ENCODE data around the gene MPV17L. TPM values are rescaled to one million over a fixed set of nuclear protein-coding genes. Genes with fewer than 3 reads are reported as not detected.
"Not testable (repeated sequence)": the region's sequence is repeated elsewhere in the genome, so short reads cannot be mapped to it uniquely, and the experiment has no call there.

MPV17L gene
- total and polyA plus RNA-seq, 10 donors, result 0.79 to 9.0 (median 3.6) TPM

GRCh38 chr16:15422222-15422621, 26.7 kb downstream of the MPV17L start:
- TF ChIP-seq POLR2A (IDR thresholded peaks at IDR 0.05) (no peak), CTCF (IDR thresholded peaks at IDR 0.05 in 8 of 11, conservative IDR thresholded peaks at IDR 0.05 in 3 of 11) (no peak), POLR2AphosphoS5 (IDR thresholded peaks at IDR 0.05) (no peak)
- no peaks in the 10 kb centered on the region for H3K4me1 ChIP-seq
- WGBS, 5 donors, result 82 to 94% (median 86%) methylated on average over 8 of the region's 8 CpGs
- H3K36me3 ChIP-seq, result no peaks in the 10 kb centered on the region
- H3K27me3 ChIP-seq (replicated peaks in 1 of 7), result no peaks in the 10 kb centered on the region
- intact Hi-C loops (cut with DNase I; ENCODE audit: low total_unique reads), result no loop called here
- no peak for DNase-seq
- no peak overlapping the region for H3K4me3 ChIP-seq
- H3K27ac ChIP-seq, result no peak overlapping the region
- H3K9me3 ChIP-seq, result no peaks in the 10 kb centered on the region

GRCh38 chr16:15425861-15426260, 30.3 kb downstream of the MPV17L start:
- intact Hi-C loops (cut with DNase I; ENCODE audit: low total_unique reads), result loop anchor here (5.0 kb wide), 1 partner anchor 276 kb away; no protein-coding TSS in a partner anchor
- WGBS, 5 donors, result 83 to 90% (median 88%) methylated on average over 6 of the region's 6 CpGs
- Histone ChIP-seq H3K4me3 (no peak overlapping the region), H3K4me1 (peaks cover 0 to 9% (median 0%) of the 10 kb centered on the region in 6 donors), H3K27ac (no peak overlapping the region), H3K27me3 (replicated peaks in 1 of 7) (no peaks in the 10 kb centered on the region), H3K36me3 (no peaks in the 10 kb centered on the region), H3K9me3 (no peaks in the 10 kb centered on the region)
- TF ChIP-seq POLR2A (IDR thresholded peaks at IDR 0.05), result no peak
- TF ChIP-seq CTCF (IDR thresholded peaks at IDR 0.05 in 8 of 11, conservative IDR thresholded peaks at IDR 0.05 in 3 of 11), result no peak
- TF ChIP-seq POLR2AphosphoS5 (IDR thresholded peaks at IDR 0.05), result no peak
- DNase-seq, result no peak

GRCh38 chr16:15426796-15427195, 31.2 kb downstream of the MPV17L start:
- H3K27ac ChIP-seq, result no peak overlapping the region
- TF ChIP-seq POLR2A (IDR thresholded peaks at IDR 0.05), result no peak
- TF ChIP-seq POLR2AphosphoS5 (IDR thresholded peaks at IDR 0.05), result no peak
- no peak for TF ChIP-seq CTCF (IDR thresholded peaks at IDR 0.05 in 8 of 11, conservative IDR thresholded peaks at IDR 0.05 in 3 of 11)
- H3K36me3 ChIP-seq, result no peaks in the 10 kb centered on the region
- DNase-seq, result no peak
- peaks cover 0 to 9% (median 0%) of the 10 kb centered on the region in 6 donors for H3K4me1 ChIP-seq
- intact Hi-C loops (cut with DNase I; ENCODE audit: low total_unique reads), result loop anchor here (5.0 kb wide), 1 partner anchor 276 kb away; no protein-coding TSS in a partner anchor
- H3K27me3 ChIP-seq (replicated peaks in 1 of 7), result no peaks in the 10 kb centered on the region
- no peaks in the 10 kb centered on the region for H3K9me3 ChIP-seq
- no peak overlapping the region for H3K4me3 ChIP-seq
- WGBS, 5 donors, result 66 to 86% (median 80%) methylated on average over 6 of the region's 6 CpGs

- TF ChIP-seq POLR2A (IDR thresholded peaks at IDR 0.05), result no peak
- peak; percentile 16 to 79 (median 62) for TF ChIP-seq CTCF (IDR thresholded peaks at IDR 0.05 in 8 of 11, conservative IDR thresholded peaks at IDR 0.05 in 3 of 11)
- peak in 2 of 3 donors; percentile 51 to 66 for TF ChIP-seq POLR2AphosphoS5 (IDR thresholded peaks at IDR 0.05)
These were observed 32.2 kb downstream of the MPV17L start for GRCh38 chr16:15427648-15428239.

GRCh38 chr16:15430884-15431283, 35.3 kb downstream of the MPV17L start:
- 84 to 89% (median 85%) methylated on average over 11 of the region's 11 CpGs for WGBS, 5 donors
- intact Hi-C loops (cut with DNase I; ENCODE audit: low total_unique reads); H3K27ac ChIP-seq; H3K4me3 ChIP-seq; H3K36me3 ChIP-seq; H3K9me3 ChIP-seq; DNase-seq: not testable (repeated sequence)
- H3K27me3 ChIP-seq (replicated peaks in 1 of 7), result peaks cover 0 to 27% (median 12%) of the 10 kb centered on the region in 7 donors
- H3K4me1 ChIP-seq, result peaks cover 0 to 30% (median 18%) of the 10 kb centered on the region in 6 donors

More at GRCh38 chr16:15427648-15428239, 32.2 kb downstream of the MPV17L start:
- peak; percentile 81 for DNase-seq
- H3K4me3 ChIP-seq, result no peak overlapping the region
- H3K9me3 ChIP-seq, result no peaks in the 10 kb centered on the region
- intact Hi-C loops (cut with DNase I; ENCODE audit: low total_unique reads), result loop anchor here (5.0 kb wide), 1 partner anchor 275 kb away; no protein-coding TSS in a partner anchor
- H3K36me3 ChIP-seq, result no peaks in the 10 kb centered on the region
- no peaks in the 10 kb centered on the region for H3K27me3 ChIP-seq (replicated peaks in 1 of 7)
- peak overlapping the region in 1 of 8 donors; percentile 22 for H3K27ac ChIP-seq
- peaks cover 0 to 9% (median 0%) of the 10 kb centered on the region in 6 donors for H3K4me1 ChIP-seq
- WGBS, 5 donors, result 11 to 32% (median 24%) methylated on average over 8 of the region's 8 CpGs
